Endothelial cell of umbilical vein (primary cell): ENCODE results near the gene TTYH2. TPM values are rescaled to one million over a fixed set of nuclear protein-coding genes. Genes with fewer than 3 reads are reported as not detected.

Source experiments
- BruUV-seq: library from RNA; stranded (reverse); fragments of 400-500 nt; replicated peaks from 2 replicates; lab custom pipeline; 2021; lab: Mats Ljungman, UMichigan
- CTCF ChIA-PET: fragments of 300-600, 350-600 bp; sonication (Branson Sonifier 250); formaldehyde crosslinking; loops from one replicate; lab custom pipeline; 2021; ENCODE audit warnings: antibody characterized with exemption, inconsistent platforms; lab: Charles Lee
- POLR2A ChIA-PET: fragments of 300-600, 350-600 bp; sonication (Branson Sonifier 250); formaldehyde crosslinking; loops from one replicate; lab custom pipeline; 2021; ENCODE audit warnings: antibody characterized with exemption, inconsistent platforms; lab: Charles Lee
- DNase-seq: peaks from one replicate; pipeline ENCODE4 v3.0.0-alpha.2; 2011; ENCODE audit warnings: low read depth, low spot score
- FAIRE-seq: peaks from 2 replicates; lab custom pipeline; 2011; peaks lifted over from hg19 to GRCh38; lab: Jason Lieb, UNC
- H2AFZ ChIP-seq: 2 replicates; pipeline ENCODE4 v1.6.0; 2012; ENCODE audit warnings: low read depth, low read length, control low read depth, inconsistent platforms
- H3K27ac ChIP-seq: 2 replicates; pipeline ENCODE4 v1.5.1; 2011; ENCODE audit warnings: low read depth, mild to moderate bottlenecking, control low read depth, low read length, moderate library complexity; ENCODE audit not compliant: insufficient read depth
- H3K27me3 ChIP-seq, 2 experiments: 2 replicates each; pipeline versions ENCODE4 v1.6.0 to v1.6.1; 2011; ENCODE audit warnings: low read length in 2 of 2, mixed read lengths in 1 of 2; ENCODE audit not compliant: control insufficient read depth in 2 of 2, insufficient read depth in 2 of 2
- H3K36me3 ChIP-seq, 2 experiments: 2 replicates in 1 of 2; 3 replicates in 1 of 2; pipeline ENCODE4 v1.5.1; 2011; ENCODE audit warnings: low read length in 2 of 2, mild to moderate bottlenecking in 1 of 2, moderate library complexity in 1 of 2; ENCODE audit not compliant: control insufficient read depth in 2 of 2, insufficient read depth in 2 of 2; ENCODE audit errors: extremely low read depth in 1 of 2
- H3K4me1 ChIP-seq: 3 replicates; pipeline ENCODE4 v1.5.1; 2011; ENCODE audit warnings: mild to moderate bottlenecking, low read length; ENCODE audit not compliant: control insufficient read depth, insufficient read depth; ENCODE audit errors: extremely low read depth
- H3K4me2 ChIP-seq: 2 replicates; pipeline ENCODE4 v1.6.1; 2011; ENCODE audit warnings: low read length, control low read depth, mixed read lengths; ENCODE audit not compliant: insufficient read depth
- H3K4me3 ChIP-seq, 3 experiments: fragments of 200-600 bp in 1 of 3; sonication (generic), shearing (Covaris generic) in 1 of 3; replicated peaks in 1 of 3; 2 replicates each; pipeline ENCODE4 v1.5.1; 2011 to 2016; ENCODE audit warnings: control low read depth in 3 of 3, low read length in 3 of 3, mild to moderate bottlenecking in 2 of 3, inconsistent platforms in 1 of 3, low read depth in 1 of 3, moderate library complexity in 1 of 3; ENCODE audit not compliant: insufficient read depth in 1 of 3
- H3K79me2 ChIP-seq: 2 replicates; pipeline ENCODE4 v1.6.0; 2012; ENCODE audit warnings: low read length, inconsistent platforms; ENCODE audit not compliant: control insufficient read depth, insufficient read depth
- H3K9ac ChIP-seq: replicated peaks from 2 replicates; pipeline ENCODE3; 2011; ENCODE audit warnings: low read length, control low read depth; ENCODE audit not compliant: insufficient read depth; ENCODE audit errors: extremely low read depth
- H3K9me1 ChIP-seq: replicated peaks from 3 replicates; pipeline ENCODE4 v1.6.0; 2011; ENCODE audit warnings: mild to moderate bottlenecking, low read length; ENCODE audit not compliant: control insufficient read depth, insufficient read depth; ENCODE audit errors: extremely low read depth
- H3K9me3 ChIP-seq: replicated peaks from 2 replicates; pipeline ENCODE4 v1.5.1; 2012; ENCODE audit warnings: low read length, inconsistent platforms; ENCODE audit not compliant: control insufficient read depth, insufficient read depth
- H4K20me1 ChIP-seq: replicated peaks from 2 replicates; pipeline ENCODE3; 2011; ENCODE audit warnings: mild to moderate bottlenecking, low read length; ENCODE audit not compliant: control insufficient read depth, insufficient read depth; ENCODE audit errors: extremely low read depth
- EZH2 ChIP-seq: IDR thresholded peaks from 2 replicates; pipeline ENCODE4 v1.6.1; 2012; ENCODE audit warnings: borderline replicate concordance, low read depth, mild to moderate bottlenecking, moderate library complexity, low read length, inconsistent platforms; ENCODE audit not compliant: severe bottlenecking
- FOS ChIP-seq: IDR thresholded peaks from 2 replicates; pipeline ENCODE4 v1.6.1; 2011; ENCODE audit warnings: mild to moderate bottlenecking, low read length, moderate library complexity, borderline replicate concordance; ENCODE audit not compliant: insufficient read depth
- GATA2 ChIP-seq: IDR thresholded peaks from 2 replicates; pipeline ENCODE4 v1.7.0; 2011; ENCODE audit warnings: low read depth, mild to moderate bottlenecking, moderate library complexity, mixed read lengths, low read length; ENCODE audit not compliant: insufficient read length, insufficient read depth
- JUN ChIP-seq: IDR thresholded peaks from 2 replicates; pipeline ENCODE4 v1.6.1; 2011; ENCODE audit warnings: borderline replicate concordance, low read depth; ENCODE audit not compliant: insufficient read length, insufficient read depth
- MYC ChIP-seq: IDR thresholded peaks from one replicate; pipeline ENCODE4 v1.6.1; 2011; ENCODE audit warnings: mild to moderate bottlenecking, low read depth, low read length
- POLR2A ChIP-seq: IDR thresholded peaks from 2 replicates; pipeline ENCODE4 v1.6.1; 2012; ENCODE audit warnings: low read depth, mild to moderate bottlenecking, control low read depth, low read length
- POLR2AphosphoS5 ChIP-seq: IDR thresholded peaks from 2 replicates; pipeline ENCODE4 v1.6.1; 2012; ENCODE audit warnings: low read depth, mild to moderate bottlenecking, control low read depth, low read length, moderate library complexity; ENCODE audit not compliant: insufficient read depth
- dilution Hi-C: fragments of 300-500 bp; cut with MboI; formaldehyde crosslinking; loops from one replicate; pipeline ENCODE4 v1.15.0; 2019; ENCODE audit warnings: low sequenced_read_pairs; ENCODE audit not compliant: extremely low pct_ligation_motif_present
- intact Hi-C: fragments of 100-400 bp; cut with micrococcal nuclease; formaldehyde crosslinking; loops from one replicate; pipeline ENCODE4 v1.10.0; 2022
- polyA plus RNA-seq, 4 experiments: library from polyadenylated mRNA; depleted of rRNA in 3 of 4; stranded (reverse) in 3 of 4; unstranded in 1 of 4; fragments of >200 nt; gene quantifications; 2 replicates each; pipeline versions ENCODE4 v1.2.1 to v1.2.3, GENCODE V29; 2011 to 2012; ENCODE audit warnings: missing spikeins in 1 of 4
- total RNA-seq: library from RNA; stranded (reverse); gene quantifications from 2 replicates; pipeline ENCODE4 v1.2.3, GENCODE V29; 2021
- TF ChIP-seq, protein P1 (sequence below), 2 donors: IDR thresholded peaks; 1 replicate in 1 of 2; 2 replicates in 1 of 2; pipeline ENCODE4 v1.5.1; 2011; ENCODE audit warnings: low read length in 2 of 2, mild to moderate bottlenecking in 2 of 2, moderate library complexity in 2 of 2, control low read depth in 1 of 2, inconsistent platforms in 1 of 2, low read depth in 1 of 2; ENCODE audit not compliant: insufficient read depth in 1 of 2; ENCODE audit errors: extremely low read depth in 1 of 2
- TF ChIP-seq, protein P2 (sequence below): IDR thresholded peaks from 2 replicates; pipeline ENCODE4 v1.6.1; 2011; ENCODE audit not compliant: insufficient read depth, insufficient read length

The TTYH2 gene
- total and polyA plus RNA-seq, 2 donors (not counting 3 experiments of a cell fraction or from before 2014, with no cell fraction given): 0.75 to 2.0 TPM

DNA sequence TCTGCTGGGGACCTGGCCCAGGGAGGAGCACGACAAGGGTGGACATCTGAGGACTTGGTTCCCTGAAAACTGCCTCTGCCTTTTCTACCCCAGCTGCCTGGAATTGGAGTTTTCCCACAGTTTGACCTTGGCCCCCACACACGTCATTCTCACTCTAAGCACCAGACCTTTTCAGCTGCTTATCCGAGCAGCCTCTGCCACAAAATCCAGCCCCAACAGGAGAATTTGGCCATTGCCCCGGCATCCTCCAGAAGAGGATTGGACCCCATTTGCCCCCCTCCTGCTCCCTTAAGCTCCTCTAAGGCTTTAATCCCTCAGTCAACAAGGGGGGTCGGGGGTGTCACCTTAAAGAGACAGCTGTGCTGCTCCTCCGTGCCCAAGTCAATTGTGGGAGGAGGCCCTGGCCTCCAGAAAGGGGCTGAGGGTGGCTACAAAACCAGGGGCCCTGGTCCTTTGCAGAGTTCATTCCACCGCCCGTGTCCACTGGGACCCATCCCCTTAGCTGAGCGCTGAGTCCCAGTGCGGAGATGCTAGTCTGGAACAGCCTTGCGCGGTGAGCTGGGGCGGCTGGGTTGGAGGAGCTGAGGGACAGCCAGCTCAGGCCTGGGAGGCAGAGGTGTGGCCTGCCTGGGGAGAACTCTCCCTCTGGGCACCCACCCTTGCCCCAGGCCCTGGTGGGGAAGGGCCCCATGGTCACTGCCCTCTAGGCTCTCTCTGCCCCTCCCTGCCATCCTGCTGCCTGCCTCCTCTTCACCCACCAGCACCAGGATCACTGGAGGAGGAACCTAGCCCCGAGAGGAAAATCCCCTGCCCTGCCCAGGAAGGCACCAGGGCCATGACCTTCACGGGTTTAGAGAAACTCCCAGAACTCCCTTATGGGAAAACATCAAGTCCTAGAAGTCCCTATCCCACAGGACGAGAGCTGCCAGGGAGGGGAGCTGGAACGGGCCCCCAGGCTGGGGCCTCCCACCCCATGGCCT is 18.8 kb downstream of the TTYH2 start:
- FAIRE-seq (no peak), DNase-seq (no peak)
- Histone ChIP-seq H3K4me2 (no peak overlapping the region), H3K4me1 (no peaks in the 10 kb centered on the region), H3K27me3 (no peaks in the 10 kb centered on the region), H3K9ac (no peak overlapping the region), H4K20me1 (no peaks in the 10 kb centered on the region), H3K9me3 (no peaks in the 10 kb centered on the region), H3K79me2 (no peaks in the 10 kb centered on the region), H3K36me3 (no peaks in the 10 kb centered on the region), H3K27ac (no peak overlapping the region), H2AFZ (no peak overlapping the region), H3K9me1 (no peaks in the 10 kb centered on the region), H3K4me3 (no peak overlapping the region)
- POLR2A ChIA-PET: no interaction called here
- no TSS peak for BruUV-seq
- dilution Hi-C loops (no loop called here), intact Hi-C loops (no loop called here)
- TF ChIP-seq POLR2A: no peak
- CTCF ChIA-PET: no interaction called here

DNA sequence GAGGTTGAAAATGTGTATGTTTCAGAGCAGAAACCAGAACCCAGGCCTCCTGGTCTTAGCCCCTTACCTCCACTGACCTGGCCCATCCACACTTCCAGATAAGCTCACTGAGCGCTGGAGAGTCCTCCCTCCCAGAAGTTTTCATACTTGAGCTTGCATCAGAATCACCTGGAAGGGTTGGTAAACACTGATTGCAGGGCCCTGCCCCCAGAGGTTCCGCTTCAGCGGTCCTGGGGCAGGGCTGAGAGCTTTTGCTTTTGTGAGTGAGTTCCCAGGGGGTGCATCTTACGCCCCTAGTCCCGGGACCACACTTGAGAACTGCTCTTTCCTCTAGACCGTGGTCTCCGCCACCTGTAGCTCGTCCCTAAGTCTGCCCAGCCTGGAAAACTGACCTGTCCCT is 20.6 kb downstream of the TTYH2 start:
- DNase-seq: no peak
- Histone ChIP-seq H3K36me3 (no peaks in the 10 kb centered on the region), H3K4me1 (no peaks in the 10 kb centered on the region), H3K4me2 (no peak overlapping the region), H3K9me1 (no peaks in the 10 kb centered on the region), H3K27ac (no peak overlapping the region), H3K9me3 (no peaks in the 10 kb centered on the region), H3K27me3 (no peaks in the 10 kb centered on the region), H4K20me1 (no peaks in the 10 kb centered on the region), H3K9ac (no peak overlapping the region), H3K79me2 (no peaks in the 10 kb centered on the region), H2AFZ (no peak overlapping the region), H3K4me3 (no peak overlapping the region)
- TF ChIP-seq MYC: no peak
- no peak for TF ChIP-seq POLR2A
- TF ChIP-seq JUN: no peak
- TF ChIP-seq EZH2: no peak
- TF ChIP-seq, protein P1, sequence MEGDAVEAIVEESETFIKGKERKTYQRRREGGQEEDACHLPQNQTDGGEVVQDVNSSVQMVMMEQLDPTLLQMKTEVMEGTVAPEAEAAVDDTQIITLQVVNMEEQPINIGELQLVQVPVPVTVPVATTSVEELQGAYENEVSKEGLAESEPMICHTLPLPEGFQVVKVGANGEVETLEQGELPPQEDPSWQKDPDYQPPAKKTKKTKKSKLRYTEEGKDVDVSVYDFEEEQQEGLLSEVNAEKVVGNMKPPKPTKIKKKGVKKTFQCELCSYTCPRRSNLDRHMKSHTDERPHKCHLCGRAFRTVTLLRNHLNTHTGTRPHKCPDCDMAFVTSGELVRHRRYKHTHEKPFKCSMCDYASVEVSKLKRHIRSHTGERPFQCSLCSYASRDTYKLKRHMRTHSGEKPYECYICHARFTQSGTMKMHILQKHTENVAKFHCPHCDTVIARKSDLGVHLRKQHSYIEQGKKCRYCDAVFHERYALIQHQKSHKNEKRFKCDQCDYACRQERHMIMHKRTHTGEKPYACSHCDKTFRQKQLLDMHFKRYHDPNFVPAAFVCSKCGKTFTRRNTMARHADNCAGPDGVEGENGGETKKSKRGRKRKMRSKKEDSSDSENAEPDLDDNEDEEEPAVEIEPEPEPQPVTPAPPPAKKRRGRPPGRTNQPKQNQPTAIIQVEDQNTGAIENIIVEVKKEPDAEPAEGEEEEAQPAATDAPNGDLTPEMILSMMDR (IDR thresholded peaks at IDR 0.05; ENCODE audit: extremely low read depth in 1 of 2, insufficient read depth in 1 of 2, low read depth in 1 of 2, low read length in 2 of 2): no peak
- no peak for TF ChIP-seq POLR2AphosphoS5
- TF ChIP-seq, protein P2, sequence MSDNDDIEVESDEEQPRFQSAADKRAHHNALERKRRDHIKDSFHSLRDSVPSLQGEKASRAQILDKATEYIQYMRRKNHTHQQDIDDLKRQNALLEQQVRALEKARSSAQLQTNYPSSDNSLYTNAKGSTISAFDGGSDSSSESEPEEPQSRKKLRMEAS: no peak
- no peak for TF ChIP-seq FOS
- no peak for TF ChIP-seq GATA2
- BruUV-seq: no TSS peak
- intact Hi-C loops (no loop called here), dilution Hi-C loops (no loop called here)
- FAIRE-seq: no peak
- CTCF ChIA-PET: no interaction called here
- POLR2A ChIA-PET: no interaction called here
